NCI-H748 (cell line): ENCODE results near the gene ARL17B.
"Not testable (repeated sequence)": the region's sequence is repeated elsewhere in the genome, so short reads cannot be mapped to it uniquely, and the experiment has no call there.

Experiments
- DNase-seq: peaks from one replicate; lab custom pipeline; 2025; ENCODE audit not compliant: unreplicated experiment; lab: John Stamatoyannopoulos, UW

The ARL17B gene

GRCh38 chr17:46361755-46362154 is at the start of gene ARL17B:
TSS of gene ARL17B (minus strand) at chr17:46361766. CDS start at chr17:46358397, 3,369 bp downstream.
- DNase-seq: not testable (repeated sequence)

DNA sequence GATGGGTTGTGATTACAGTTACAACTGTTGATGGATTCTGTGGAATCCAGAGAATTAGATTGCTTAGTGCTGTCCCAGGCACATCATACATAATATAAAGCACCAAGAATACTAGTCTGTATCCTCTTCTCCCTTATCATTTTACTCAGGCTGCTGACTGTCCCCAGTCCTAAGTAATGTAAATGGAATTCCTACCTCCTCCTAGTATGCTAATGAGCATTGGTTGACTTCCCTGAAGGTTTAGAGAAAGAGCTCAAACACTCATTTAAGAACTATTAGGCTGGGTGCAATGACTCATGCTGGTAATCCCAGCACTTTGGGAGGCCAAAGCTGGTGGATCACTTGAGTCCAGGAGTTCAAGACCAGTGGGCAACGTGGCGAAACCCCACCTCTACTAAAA is 48.3 kb upstream of the ARL17B start:
- DNase-seq: not testable (repeated sequence)

DNA sequence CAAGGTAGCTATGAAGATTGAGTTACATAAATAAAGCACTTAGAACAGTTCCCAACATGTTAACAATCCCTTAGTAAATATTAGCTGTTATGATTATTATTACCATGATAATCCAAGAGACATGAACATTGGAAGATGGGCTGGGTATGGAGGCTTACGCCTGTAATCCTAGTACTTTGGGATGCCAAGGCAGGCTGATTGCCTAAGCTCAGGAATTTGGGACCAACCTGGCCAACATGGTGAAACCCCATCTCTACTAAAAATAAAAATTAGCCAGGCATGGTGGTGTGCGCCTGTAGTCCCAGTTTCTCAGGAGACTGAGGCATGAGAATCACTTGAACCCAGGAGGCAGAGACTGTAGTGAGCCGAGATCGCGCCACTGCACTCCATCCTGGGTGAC is 45.6 kb upstream of the ARL17B start:
- DNase-seq: not testable (repeated sequence)

GRCh38 chr17:46401033-46401787 is 39.6 kb upstream of the ARL17B start:
- not testable (repeated sequence) for DNase-seq

GRCh38 chr17:46400543-46400942 is 39.0 kb upstream of the ARL17B start:
- not testable (repeated sequence) for DNase-seq

- not testable (repeated sequence) for DNase-seq
Observed at GRCh38 chr17:46399993-46400392, 38.4 kb upstream of the ARL17B start.

DNA sequence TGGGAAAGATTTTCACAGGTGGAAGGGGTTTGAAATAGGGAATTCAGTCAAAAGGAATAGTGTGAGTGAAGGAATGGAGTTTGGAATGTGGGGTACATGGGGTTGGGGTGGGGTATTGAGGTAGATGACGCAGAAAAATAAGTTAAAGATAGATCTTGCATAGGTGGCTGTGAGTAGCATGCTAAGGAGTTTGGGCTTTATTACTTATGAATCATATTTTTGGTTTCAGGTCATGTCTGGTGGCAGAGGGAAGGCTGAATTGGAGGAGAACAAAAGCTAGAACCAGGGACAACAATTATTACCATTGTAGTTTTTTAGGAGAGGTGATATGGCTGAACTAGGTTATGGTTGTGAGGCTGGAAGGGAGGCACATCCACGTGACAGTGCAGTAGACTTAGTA is 34.7 kb upstream of the ARL17B start:
- not testable (repeated sequence) for DNase-seq

DNA sequence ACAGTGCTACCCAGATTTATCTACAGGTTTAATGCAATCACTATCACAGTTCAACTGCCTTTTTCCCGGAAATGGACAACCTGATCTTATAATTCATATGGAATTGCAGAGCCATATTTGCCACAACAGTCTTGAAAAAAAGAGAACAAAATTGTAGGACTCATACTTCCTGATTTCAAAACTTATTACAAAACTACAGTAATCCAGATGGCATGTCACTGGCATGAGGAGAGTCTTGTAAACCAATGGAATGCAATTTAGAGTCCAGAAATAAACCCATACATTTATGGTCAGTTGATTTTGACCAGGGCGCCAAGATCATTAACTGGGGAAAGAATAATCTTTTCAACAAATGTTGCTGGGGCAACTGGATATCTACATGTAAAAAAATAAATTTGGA is 32.1 kb upstream of the ARL17B start:
- not testable (repeated sequence) for DNase-seq

- not testable (repeated sequence) for DNase-seq
Observed at GRCh38 chr17:46385491-46385890, 23.9 kb upstream of the ARL17B start.

DNA sequence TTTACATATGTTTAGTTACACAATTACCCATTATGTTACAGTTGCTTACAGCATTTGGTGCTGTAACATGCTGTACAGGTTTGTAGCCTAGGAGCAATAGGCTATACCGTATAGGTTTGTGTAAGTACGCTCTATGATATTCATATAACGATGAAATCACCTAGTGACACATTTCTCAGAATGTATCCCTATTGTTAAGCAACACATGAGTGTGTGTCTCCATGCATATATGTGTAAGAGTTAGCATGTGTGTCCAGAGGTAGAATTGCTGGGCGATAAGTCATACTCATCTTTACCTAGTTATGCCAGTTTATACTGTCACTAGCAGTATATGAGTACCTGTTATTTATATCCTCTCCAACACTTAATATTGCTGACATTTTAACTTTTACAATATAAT is 21.6 kb upstream of the ARL17B start:
- DNase-seq: not testable (repeated sequence)

GRCh38 chr17:46373418-46373817 is 11.9 kb upstream of the ARL17B start:
- DNase-seq: not testable (repeated sequence)

GRCh38 chr17:46372236-46373229 is 11.0 kb upstream of the ARL17B start:
- DNase-seq: not testable (repeated sequence)

DNA sequence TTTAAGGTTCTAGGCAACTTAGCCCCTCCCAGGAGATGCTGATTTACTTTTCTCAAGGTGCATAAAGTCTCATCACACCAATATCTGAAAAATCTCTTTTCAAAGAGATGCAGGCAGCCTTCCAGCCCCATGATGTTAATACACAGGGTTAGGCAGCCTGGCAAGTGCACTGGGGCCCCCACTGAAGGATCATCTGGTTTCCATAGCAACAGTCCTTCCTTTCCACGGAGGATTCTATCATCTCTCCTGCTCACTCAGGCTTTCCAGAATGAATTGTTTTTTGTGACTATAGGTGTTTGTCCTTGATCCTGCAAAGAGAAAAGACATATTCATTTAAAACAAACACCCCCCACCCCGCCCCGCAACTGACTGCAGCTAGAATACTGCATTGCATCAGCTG is 6.0 kb upstream of the ARL17B start:
- not testable (repeated sequence) for DNase-seq

- DNase-seq: not testable (repeated sequence)
Observed at GRCh38 chr17:46361145-46361735, 326 bp downstream of the ARL17B start.

- DNase-seq: not testable (repeated sequence)
Observed at GRCh38 chr17:46353856-46354255, 7.7 kb downstream of the ARL17B start.

- DNase-seq: not testable (repeated sequence)
Observed at GRCh38 chr17:46349060-46349459, 12.5 kb downstream of the ARL17B start.

DNA sequence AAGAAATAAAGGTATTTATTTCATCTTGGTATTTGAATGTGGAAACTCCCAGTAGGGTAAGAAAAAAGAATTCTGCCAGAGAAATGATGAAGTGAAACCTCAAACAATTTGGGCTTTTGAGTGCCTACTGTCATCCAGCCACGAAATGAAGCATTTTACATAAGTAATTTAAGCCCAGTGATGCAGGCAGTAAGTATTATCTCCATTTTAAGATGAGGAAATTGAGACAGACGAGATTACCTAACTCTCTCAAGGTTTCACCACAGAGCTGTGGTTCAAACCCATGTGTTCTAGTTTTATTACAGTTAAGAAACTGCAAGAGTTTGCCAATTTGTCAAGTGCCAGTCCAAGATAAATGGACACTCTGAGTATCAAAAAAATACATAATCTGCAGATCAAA is 13.2 kb downstream of the ARL17B start:
- not testable (repeated sequence) for DNase-seq

GRCh38 chr17:46342131-46342530 is 19.4 kb downstream of the ARL17B start:
- not testable (repeated sequence) for DNase-seq

DNA sequence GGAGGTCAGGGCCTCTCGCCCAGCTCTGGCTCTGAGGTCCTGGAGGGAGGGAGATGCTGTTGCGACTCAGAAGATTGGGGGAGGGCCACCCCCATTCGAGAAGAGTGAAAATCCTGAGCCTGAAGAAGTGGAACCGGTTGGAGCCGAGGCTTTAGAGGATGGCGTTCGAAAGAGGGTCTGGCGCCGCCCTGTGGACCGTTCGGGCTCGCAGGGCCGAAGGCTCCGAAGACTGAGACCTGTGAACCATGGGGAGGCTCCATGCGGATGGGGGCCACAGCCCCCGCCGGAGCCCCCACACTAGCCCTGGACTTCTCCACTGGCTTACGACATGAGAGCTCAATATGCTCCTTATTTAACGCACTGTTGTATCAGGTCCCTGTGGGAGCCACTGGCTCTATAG is 20.3 kb downstream of the ARL17B start:
- DNase-seq: not testable (repeated sequence)

DNA sequence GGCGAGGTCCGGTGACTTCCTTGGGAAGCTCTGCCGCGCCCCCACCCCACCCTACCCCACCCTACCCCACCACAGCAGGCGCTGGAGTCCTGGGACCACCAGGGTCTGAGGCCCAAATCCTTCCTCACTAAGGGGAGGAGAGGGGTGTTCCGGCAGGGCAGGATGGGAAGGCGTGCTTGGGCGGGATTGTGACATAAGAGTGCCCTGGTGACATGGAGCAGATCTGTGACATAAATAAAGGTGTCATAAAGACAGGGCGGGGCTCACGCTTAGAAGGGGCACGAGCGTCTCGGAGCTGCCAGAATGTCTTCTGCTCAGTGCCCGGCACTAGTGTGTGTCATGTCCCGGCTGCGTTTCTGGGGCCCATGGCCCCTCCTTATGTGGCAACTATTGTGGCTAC is 66.7 kb downstream of the ARL17B start, which contains the start of gene LRRC37A:
TSS of gene LRRC37A (plus strand) at position 301 of the 400 bp plus-strand sequence. CDS start at position 304, 3 bp downstream.
- not testable (repeated sequence) for DNase-seq

GRCh38 chr17:46291618-46292017 is 69.9 kb downstream of the ARL17B start:
- DNase-seq: not testable (repeated sequence)
